HepG2 (cell line): ENCODE data around the gene SENP7. TPM values are rescaled to one million over a fixed set of nuclear protein-coding genes. Genes with fewer than 3 reads are reported as not detected.

ENCODE experiments used
- ATAC-seq: fragments of 200-7000 bp; cut with Tn5 transposase; 3 replicates; pipeline ENCODE4 v1.9.1; 2020; ENCODE audit warnings: mild to moderate bottlenecking, moderate library complexity
- BruUV-seq: library from RNA; stranded (reverse); fragments of 400-500 nt; replicated peaks from 2 replicates; lab custom pipeline; 2021; lab: Mats Ljungman, UMichigan
- CTCF ChIA-PET: fragments of 300-600 bp; formaldehyde crosslinking; extraction: SDS; loops from one replicate; lab custom pipeline; 2021; ENCODE audit warnings: low total read pairs, inconsistent platforms, low intra/inter-chr PET ratio; lab: Yijun Ruan, JAX
- POLR2A ChIA-PET: fragments of 350-600 bp; sonication (Branson Sonifier 250); formaldehyde crosslinking; loops from one replicate; lab custom pipeline; 2020; ENCODE audit warnings: antibody characterized with exemption, inconsistent platforms; lab: Yijun Ruan, JAX
- DNase-seq: peaks from one replicate; pipeline ENCODE4 v3.0.0-alpha.2; 2015; ENCODE audit warnings: low spot score
- FAIRE-seq: peaks from 3 replicates; lab custom pipeline; 2011; peaks lifted over from hg19 to GRCh38; lab: Jason Lieb, UNC
- H2AFZ ChIP-seq: one replicate; pipeline ENCODE4 v1.6.1; 2011; ENCODE audit warnings: low read length, inconsistent platforms
- H3K27ac ChIP-seq: fragments of 300-600 bp; 3 replicates; pipeline ENCODE4 v1.8.0; 2011; ENCODE audit warnings: mixed run types, mild to moderate bottlenecking, mixed read lengths, low read length, inconsistent platforms; ENCODE audit not compliant: insufficient read depth; ENCODE audit errors: extremely low read length
- H3K27me3 ChIP-seq, 2 experiments: fragments of 200-600 bp in 1 of 2; 2 replicates in 1 of 2; 3 replicates in 1 of 2; pipeline versions ENCODE4 v1.6.0 to v1.8.0; 2011; ENCODE audit warnings: low read length in 2 of 2, mild to moderate bottlenecking in 2 of 2, moderate library complexity in 2 of 2, inconsistent platforms in 1 of 2; ENCODE audit not compliant: insufficient read depth in 2 of 2, control insufficient read depth in 1 of 2
- H3K36me3 ChIP-seq, 2 experiments: fragments of 200-600 bp in 1 of 2; replicated peaks in 1 of 2; 2 replicates in 1 of 2; 3 replicates in 1 of 2; pipeline versions ENCODE4 v1.5.1 to v1.8.0; 2011; ENCODE audit warnings: low read length in 2 of 2, inconsistent platforms in 1 of 2; ENCODE audit not compliant: insufficient read depth in 2 of 2, control insufficient read depth in 1 of 2
- H3K4me1 ChIP-seq: 2 replicates; pipeline ENCODE4 v1.5.1; 2012; ENCODE audit warnings: low read length, inconsistent platforms; ENCODE audit not compliant: insufficient read depth
- H3K4me2 ChIP-seq: 2 replicates; pipeline ENCODE4 v1.6.0; 2011; ENCODE audit warnings: low read depth, low read length, inconsistent platforms
- H3K4me3 ChIP-seq, 3 experiments: fragments of 200-600 bp in 1 of 3; sonication (generic), shearing (Covaris generic) in 1 of 3; replicated peaks in 1 of 3; 2 replicates each; pipeline ENCODE4 v1.5.1; 2011 to 2016; ENCODE audit warnings: low read length in 3 of 3, inconsistent platforms in 2 of 3, low read depth in 2 of 3, mild to moderate bottlenecking in 2 of 3, control low read depth in 1 of 3, mixed read lengths in 1 of 3; ENCODE audit not compliant: insufficient read depth in 1 of 3
- H3K79me2 ChIP-seq: one replicate; pipeline ENCODE4 v1.6.1; 2011; ENCODE audit warnings: low read length, inconsistent platforms; ENCODE audit not compliant: insufficient read depth
- H3K9ac ChIP-seq: 2 replicates; pipeline ENCODE4 v1.6.0; 2011; ENCODE audit warnings: mild to moderate bottlenecking, low read depth, low read length, inconsistent platforms; ENCODE audit not compliant: insufficient read depth
- H3K9me3 ChIP-seq: 2 replicates; pipeline ENCODE4 v1.5.1; 2012; ENCODE audit warnings: mild to moderate bottlenecking, low read length
- H4K20me1 ChIP-seq: 2 replicates; pipeline ENCODE4 v1.6.0; 2011; ENCODE audit warnings: inconsistent platforms, mild to moderate bottlenecking, low read length, moderate library complexity; ENCODE audit not compliant: insufficient read depth
- ATF7-NPFF ChIP-seq: sonication (generic); formaldehyde crosslinking; IDR thresholded peaks from 2 replicates; pipeline ENCODE4 v1.8.1; 2023; ENCODE audit warnings: mild to moderate bottlenecking, low read depth, missing genetic modification reagents, moderate library complexity
- BORCS8-MEF2B ChIP-seq: sonication (generic); formaldehyde crosslinking; IDR thresholded peaks from 2 replicates; pipeline ENCODE4 v1.8.0; 2022; ENCODE audit warnings: mild to moderate bottlenecking, missing genetic modification reagents
- CC2D1A ChIP-seq: sonication (generic); formaldehyde crosslinking; IDR thresholded peaks from 2 replicates; pipeline ENCODE4 v1.8.1; 2023; ENCODE audit warnings: mild to moderate bottlenecking, missing genetic modification reagents
- CHCHD3 ChIP-seq: sonication (generic); formaldehyde crosslinking; IDR thresholded peaks from 2 replicates; pipeline ENCODE4 v1.8.0; 2022; ENCODE audit warnings: mild to moderate bottlenecking, missing genetic modification reagents, moderate library complexity
- FOXJ3 ChIP-seq: sonication (generic); formaldehyde crosslinking; IDR thresholded peaks from 2 replicates; pipeline ENCODE4 v1.4.0; 2020; ENCODE audit warnings: missing genetic modification reagents, mild to moderate bottlenecking, borderline replicate concordance
- GATAD2A ChIP-seq: IDR thresholded peaks from 2 replicates; pipeline ENCODE4 v1.6.1; 2016
- MEIS2 ChIP-seq: sonication (generic); formaldehyde crosslinking; IDR thresholded peaks from 2 replicates; pipeline ENCODE4 v1.9.0; 2021; ENCODE audit warnings: mild to moderate bottlenecking, missing genetic modification reagents
- PHF5A ChIP-seq: IDR thresholded peaks from one replicate; pipeline ENCODE4 v1.6.1; 2018; ENCODE audit warnings: low read depth, missing genetic modification reagents; ENCODE audit not compliant: unreplicated experiment
- POLR2AphosphoS5 ChIP-seq: IDR thresholded peaks from 2 replicates; pipeline ENCODE4 v1.6.1; 2012; ENCODE audit warnings: low read depth, low read length
- PTBP1 ChIP-seq: fragments of 200-400 bp; formaldehyde crosslinking; IDR thresholded peaks from 2 replicates; pipeline ENCODE4 v1.6.1; 2018; ENCODE audit warnings: low read length, low read depth; ENCODE audit not compliant: poor library complexity, severe bottlenecking
- ZFP36 ChIP-seq: fragments of 150-350 bp; IDR thresholded peaks from 2 replicates; pipeline ENCODE4 v1.6.1; 2018; ENCODE audit warnings: borderline replicate concordance, low read length, low read depth; ENCODE audit not compliant: partially characterized antibody
- ZNF33B ChIP-seq: sonication (generic); formaldehyde crosslinking; IDR thresholded peaks from 2 replicates; pipeline ENCODE4 v1.5.1; 2020; ENCODE audit warnings: mild to moderate bottlenecking, missing genetic modification reagents
- ZNF501 ChIP-seq: sonication (generic); formaldehyde crosslinking; IDR thresholded peaks from 2 replicates; pipeline ENCODE4 v1.5.1; 2020; ENCODE audit warnings: mild to moderate bottlenecking, moderate library complexity, missing genetic modification reagents
- ZNF709 ChIP-seq: sonication (generic); formaldehyde crosslinking; IDR thresholded peaks from 2 replicates; pipeline ENCODE4 v1.5.0; 2020; ENCODE audit warnings: mild to moderate bottlenecking, missing genetic modification reagents
- ZNF839 ChIP-seq: sonication (generic); formaldehyde crosslinking; IDR thresholded peaks from 2 replicates; pipeline ENCODE4 v1.4.0; 2020; ENCODE audit warnings: missing genetic modification reagents, mild to moderate bottlenecking, borderline replicate concordance
- WGBS: methylation state at CpG from one replicate; pipeline ENCODE4 v1.1.6; 2017; ENCODE audit warnings: low lambda C conversion rate; 5-methylcytosine and 5-hydroxymethylcytosine counted together
- in situ Hi-C: cut with HindIII; loops from 2 replicates; pipeline ENCODE4 v1.10.0; 2017; ENCODE audit warnings: low pct_unique_long_range_greater_than_20kb; ENCODE audit not compliant: extremely low pct_ligation_motif_present
- intact Hi-C: fragments of 100-400 bp; cut with micrococcal nuclease; formaldehyde crosslinking; loops from one replicate; pipeline ENCODE4 v1.10.0; 2022; ENCODE audit not compliant: unreplicated experiment
- polyA plus RNA-seq, 8 experiments: library from polyadenylated mRNA; depleted of rRNA in 3 of 8; stranded (reverse) in 7 of 8; unstranded in 1 of 8; fragments of >200 nt; fragmentation: Illumina TruSeq in 4 of 8; extraction: Trizol in 4 of 8; gene quantifications; 2 replicates each; pipeline versions ENCODE4 v1.2.1 to v1.2.3, GENCODE V29; 2011 to 2016; ENCODE audit warnings: low read depth in 4 of 8, missing spikeins in 1 of 8, mixed read lengths in 1 of 8; ENCODE audit not compliant: insufficient read depth in 1 of 8
- total RNA-seq, 5 experiments: library from RNA; depleted of rRNA; stranded (reverse); fragments of >200 nt; fragmentation: Illumina TruSeq; extraction: Trizol; gene quantifications; 2 replicates each; pipeline ENCODE4 v1.2.3, GENCODE V29; 2016; ENCODE audit warnings: low read depth in 1 of 5
- TF ChIP-seq, protein P1 (sequence below): sonication (generic); formaldehyde crosslinking; IDR thresholded peaks from 2 replicates; pipeline ENCODE4 v1.4.0; 2020; ENCODE audit warnings: missing genetic modification reagents
- TF ChIP-seq, protein P2 (sequence below): sonication (generic); formaldehyde crosslinking; IDR thresholded peaks from 2 replicates; pipeline ENCODE4 v1.8.0; 2022; ENCODE audit warnings: mild to moderate bottlenecking, missing genetic modification reagents
- TF ChIP-seq, protein P3 (sequence below): sonication (generic); formaldehyde crosslinking; conservative IDR thresholded peaks from 2 replicates; pipeline ENCODE4 v1.4.0; 2020; ENCODE audit warnings: missing genetic modification reagents

The SENP7 gene
- total and polyA plus RNA-seq, 2 of the 13 experiments (the other 11 are each of a cell fraction or from before 2014, with no cell fraction given) = 9.1 to 10.3 TPM

DNA sequence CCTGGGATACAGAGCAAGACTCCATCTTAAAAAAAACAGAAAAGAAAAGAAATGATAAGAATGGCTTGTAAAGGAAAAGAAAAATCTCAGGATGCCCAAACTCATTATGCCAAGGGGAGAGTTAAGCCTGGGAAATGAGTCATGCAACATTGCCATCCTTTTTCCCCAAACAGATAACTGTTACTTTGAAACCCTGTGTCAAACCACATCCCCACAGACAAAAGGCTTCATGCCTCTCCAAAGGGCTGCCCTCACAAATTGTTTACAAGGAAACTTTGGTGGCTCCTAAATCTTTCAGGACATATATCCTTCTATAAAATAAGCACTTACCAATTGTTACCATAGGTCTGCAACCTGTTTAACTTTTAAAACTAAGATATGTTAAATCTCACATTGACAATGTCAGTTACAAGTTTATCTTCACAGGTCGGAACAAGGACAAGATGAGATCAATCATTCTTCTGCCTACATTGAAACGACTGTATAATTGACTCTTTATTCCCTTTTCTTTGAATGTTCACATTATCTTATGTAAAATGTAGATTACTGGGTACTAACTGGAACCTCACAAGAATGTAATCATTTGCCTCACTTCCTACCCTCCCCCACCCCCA lies 18.6 kb upstream of the SENP7 start:
- in situ Hi-C loops = no loop called here
- Histone ChIP-seq H3K9ac (no peak overlapping the region), H3K4me3 (no peak overlapping the region), H3K27ac (no peak overlapping the region), H3K79me2 (no peaks in the 10 kb centered on the region), H3K9me3 (no peaks in the 10 kb centered on the region), H4K20me1 (no peaks in the 10 kb centered on the region), H2AFZ (no peak overlapping the region), H3K4me1 (no peaks in the 10 kb centered on the region), H3K4me2 (no peak overlapping the region), H3K36me3 (no peaks in the 10 kb centered on the region), H3K27me3 (0 out of 5 replicates have a peak, but pooled peaks cover 0 to 7% of the 10 kb centered on the region in 2 experiments)
- TF ChIP-seq POLR2AphosphoS5 = no peak
- no peak for TF ChIP-seq FOXJ3 (CRISPR knock-in tag)
- TF ChIP-seq, protein P1, sequence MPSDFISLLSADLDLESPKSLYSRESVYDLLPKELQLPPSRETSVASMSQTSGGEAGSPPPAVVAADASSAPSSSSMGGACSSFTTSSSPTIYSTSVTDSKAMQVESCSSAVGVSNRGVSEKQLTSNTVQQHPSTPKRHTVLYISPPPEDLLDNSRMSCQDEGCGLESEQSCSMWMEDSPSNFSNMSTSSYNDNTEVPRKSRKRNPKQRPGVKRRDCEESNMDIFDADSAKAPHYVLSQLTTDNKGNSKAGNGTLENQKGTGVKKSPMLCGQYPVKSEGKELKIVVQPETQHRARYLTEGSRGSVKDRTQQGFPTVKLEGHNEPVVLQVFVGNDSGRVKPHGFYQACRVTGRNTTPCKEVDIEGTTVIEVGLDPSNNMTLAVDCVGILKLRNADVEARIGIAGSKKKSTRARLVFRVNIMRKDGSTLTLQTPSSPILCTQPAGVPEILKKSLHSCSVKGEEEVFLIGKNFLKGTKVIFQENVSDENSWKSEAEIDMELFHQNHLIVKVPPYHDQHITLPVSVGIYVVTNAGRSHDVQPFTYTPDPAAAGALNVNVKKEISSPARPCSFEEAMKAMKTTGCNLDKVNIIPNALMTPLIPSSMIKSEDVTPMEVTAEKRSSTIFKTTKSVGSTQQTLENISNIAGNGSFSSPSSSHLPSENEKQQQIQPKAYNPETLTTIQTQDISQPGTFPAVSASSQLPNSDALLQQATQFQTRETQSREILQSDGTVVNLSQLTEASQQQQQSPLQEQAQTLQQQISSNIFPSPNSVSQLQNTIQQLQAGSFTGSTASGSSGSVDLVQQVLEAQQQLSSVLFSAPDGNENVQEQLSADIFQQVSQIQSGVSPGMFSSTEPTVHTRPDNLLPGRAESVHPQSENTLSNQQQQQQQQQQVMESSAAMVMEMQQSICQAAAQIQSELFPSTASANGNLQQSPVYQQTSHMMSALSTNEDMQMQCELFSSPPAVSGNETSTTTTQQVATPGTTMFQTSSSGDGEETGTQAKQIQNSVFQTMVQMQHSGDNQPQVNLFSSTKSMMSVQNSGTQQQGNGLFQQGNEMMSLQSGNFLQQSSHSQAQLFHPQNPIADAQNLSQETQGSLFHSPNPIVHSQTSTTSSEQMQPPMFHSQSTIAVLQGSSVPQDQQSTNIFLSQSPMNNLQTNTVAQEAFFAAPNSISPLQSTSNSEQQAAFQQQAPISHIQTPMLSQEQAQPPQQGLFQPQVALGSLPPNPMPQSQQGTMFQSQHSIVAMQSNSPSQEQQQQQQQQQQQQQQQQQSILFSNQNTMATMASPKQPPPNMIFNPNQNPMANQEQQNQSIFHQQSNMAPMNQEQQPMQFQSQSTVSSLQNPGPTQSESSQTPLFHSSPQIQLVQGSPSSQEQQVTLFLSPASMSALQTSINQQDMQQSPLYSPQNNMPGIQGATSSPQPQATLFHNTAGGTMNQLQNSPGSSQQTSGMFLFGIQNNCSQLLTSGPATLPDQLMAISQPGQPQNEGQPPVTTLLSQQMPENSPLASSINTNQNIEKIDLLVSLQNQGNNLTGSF (CRISPR knock-in tag) = no peak
- no peak for TF ChIP-seq GATAD2A (CRISPR knock-in tag)
- TF ChIP-seq ZNF839 (CRISPR knock-in tag) = no peak
- TF ChIP-seq ATF7-NPFF (CRISPR knock-in tag) = no peak
- TF ChIP-seq CC2D1A (CRISPR knock-in tag) = no peak
- TF ChIP-seq PTBP1 = no peak
- no peak for TF ChIP-seq CHCHD3
- no peak for TF ChIP-seq PHF5A (CRISPR knock-in tag)
- TF ChIP-seq, protein P2, sequence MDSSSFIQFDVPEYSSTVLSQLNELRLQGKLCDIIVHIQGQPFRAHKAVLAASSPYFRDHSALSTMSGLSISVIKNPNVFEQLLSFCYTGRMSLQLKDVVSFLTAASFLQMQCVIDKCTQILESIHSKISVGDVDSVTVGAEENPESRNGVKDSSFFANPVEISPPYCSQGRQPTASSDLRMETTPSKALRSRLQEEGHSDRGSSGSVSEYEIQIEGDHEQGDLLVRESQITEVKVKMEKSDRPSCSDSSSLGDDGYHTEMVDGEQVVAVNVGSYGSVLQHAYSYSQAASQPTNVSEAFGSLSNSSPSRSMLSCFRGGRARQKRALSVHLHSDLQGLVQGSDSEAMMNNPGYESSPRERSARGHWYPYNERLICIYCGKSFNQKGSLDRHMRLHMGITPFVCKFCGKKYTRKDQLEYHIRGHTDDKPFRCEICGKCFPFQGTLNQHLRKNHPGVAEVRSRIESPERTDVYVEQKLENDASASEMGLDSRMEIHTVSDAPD (CRISPR knock-in tag) = no peak
- no peak for TF ChIP-seq BORCS8-MEF2B (CRISPR knock-in tag)
- no peak for TF ChIP-seq ZNF709 (CRISPR knock-in tag)
- no peak for TF ChIP-seq ZFP36
- no peak for TF ChIP-seq ZNF501 (CRISPR knock-in tag)
- TF ChIP-seq, protein P3, sequence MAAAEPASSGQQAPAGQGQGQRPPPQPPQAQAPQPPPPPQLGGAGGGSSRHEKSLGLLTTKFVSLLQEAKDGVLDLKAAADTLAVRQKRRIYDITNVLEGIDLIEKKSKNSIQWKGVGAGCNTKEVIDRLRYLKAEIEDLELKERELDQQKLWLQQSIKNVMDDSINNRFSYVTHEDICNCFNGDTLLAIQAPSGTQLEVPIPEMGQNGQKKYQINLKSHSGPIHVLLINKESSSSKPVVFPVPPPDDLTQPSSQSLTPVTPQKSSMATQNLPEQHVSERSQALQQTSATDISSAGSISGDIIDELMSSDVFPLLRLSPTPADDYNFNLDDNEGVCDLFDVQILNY = no peak
- no peak for TF ChIP-seq MEIS2 (CRISPR knock-in tag)
- no peak for TF ChIP-seq ZNF33B (CRISPR knock-in tag)
- DNase-seq (no peak), ATAC-seq (no peak), FAIRE-seq (no peak)
- 6% methylated on average over 2 of the region's 2 CpGs for WGBS
- ChIA-PET CTCF (no interaction called here), POLR2A (no interaction called here)
- intact Hi-C loops = no loop called here
- BruUV-seq = no TSS peak
